Adrenal gland (tissue), 5 donors: ENCODE measurements around the gene RBP7.

Experiments used
- CTCF ChIP-seq, 6 experiments: fragments of 450-650 bp in 4 of 6; fragments of 200-600 bp in 2 of 6; sonication (generic) in 1 of 6; IDR thresholded peaks; 1 replicate in 5 of 6; 2 replicates in 1 of 6; pipeline versions ENCODE4 v1.5.1 to v1.8.0; 2016 to 2021; ENCODE audit warnings: antibody characterized with exemption in 6 of 6, mild to moderate bottlenecking in 2 of 6, moderate library complexity in 1 of 6
- POLR2A ChIP-seq, 2 donors: fragments of 450-650 bp; IDR thresholded peaks; one replicate each; pipeline ENCODE4 v1.6.1; 2017; ENCODE audit warnings: antibody characterized with exemption in 2 of 2, mild to moderate bottlenecking in 2 of 2, moderate library complexity in 1 of 2
- donor health status: DM: no; HTN: no; CAD: no.

DNA sequence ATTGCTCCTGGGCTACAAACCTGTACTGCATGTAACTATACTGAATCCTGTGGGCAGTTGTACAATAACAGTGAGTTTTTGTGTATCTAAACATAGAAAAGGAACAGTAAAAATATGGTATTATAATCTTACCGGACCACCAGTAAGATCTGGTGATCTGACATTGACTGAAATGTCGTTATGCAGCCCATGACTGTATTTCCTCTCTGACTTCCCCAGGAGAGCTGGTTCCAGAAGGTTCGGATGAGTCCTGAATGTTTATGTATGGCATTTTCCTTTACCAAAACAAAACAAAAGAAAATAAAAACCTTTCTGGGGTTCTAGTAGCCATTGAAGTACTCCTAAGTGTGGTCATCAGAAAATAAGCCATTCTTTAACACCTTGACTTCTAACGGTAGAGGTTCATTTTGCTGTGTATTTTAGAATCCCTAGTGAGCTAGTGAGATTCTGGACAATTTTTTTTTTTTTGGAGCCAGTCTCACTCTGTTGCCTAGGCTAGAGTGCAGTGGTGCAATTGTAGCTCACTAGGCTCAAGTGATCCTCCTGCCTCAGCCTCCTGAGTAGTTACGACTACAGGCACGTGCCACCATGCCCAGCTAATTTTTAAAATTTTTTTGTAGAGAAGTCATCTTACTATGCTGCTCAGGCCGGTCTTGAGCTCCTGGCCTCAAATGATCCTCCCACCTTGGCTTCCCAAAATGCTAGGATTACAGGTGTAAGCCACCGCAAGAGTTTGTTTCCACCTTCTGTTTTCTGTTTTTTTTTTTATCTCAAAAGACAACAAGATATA is 63.5 kb downstream of the RBP7 start:
- TF ChIP-seq CTCF (IDR thresholded peaks at IDR 0.05) (no peak), POLR2A (IDR thresholded peaks at IDR 0.05) (no peak)
